Osteocyte (in vitro differentiated cells): ENCODE results near the gene GRIN1. TPM values are rescaled to one million over a fixed set of nuclear protein-coding genes. Genes with fewer than 3 reads are reported as not detected.
A peak's percentile ranks its signal among the peaks of the same experiment; 100 is the strongest.

Source experiments
- DNase-seq: peaks from one replicate; pipeline ENCODE4 v3.0.0; 2021; ENCODE audit warnings: mixed read lengths; ENCODE audit not compliant: unreplicated experiment; ENCODE audit errors: extremely low spot score
- H3K27ac Mint-ChIP-seq: one replicate; pipeline ENCODE4 v1.8.0; 2021; ENCODE audit warnings: mild to moderate bottlenecking, mixed read lengths; ENCODE audit not compliant: unreplicated experiment
- H3K27me3 Mint-ChIP-seq: one replicate; pipeline ENCODE4 v1.8.0; 2021; ENCODE audit warnings: mixed read lengths; ENCODE audit not compliant: unreplicated experiment
- H3K36me3 Mint-ChIP-seq: one replicate; pipeline ENCODE4 v1.8.0; 2021; ENCODE audit warnings: mixed read lengths; ENCODE audit not compliant: unreplicated experiment
- H3K4me1 Mint-ChIP-seq: one replicate; pipeline ENCODE4 v1.8.0; 2021; ENCODE audit warnings: mixed read lengths; ENCODE audit not compliant: unreplicated experiment
- H3K4me3 Mint-ChIP-seq: one replicate; pipeline ENCODE4 v1.8.0; 2021; ENCODE audit warnings: mild to moderate bottlenecking, moderate library complexity, mixed read lengths; ENCODE audit not compliant: unreplicated experiment
- H3K9me3 Mint-ChIP-seq: one replicate; pipeline ENCODE4 v1.8.0; 2021; ENCODE audit warnings: mixed read lengths; ENCODE audit not compliant: unreplicated experiment
- total RNA-seq: library from RNA; stranded (reverse); gene quantifications from 2 replicates; pipeline ENCODE4 v1.2.1, GENCODE V29; 2021
- TF ChIP-seq, protein P1 (sequence below): fragments of 200-600 bp; sonication (generic); IDR thresholded peaks from 2 replicates; pipeline ENCODE4 v1.5.0; 2021; ENCODE audit warnings: antibody characterized with exemption, mild to moderate bottlenecking, moderate library complexity

Gene GRIN1
- total RNA-seq, 1 donor from 2014 or later, result not detected

DNA sequence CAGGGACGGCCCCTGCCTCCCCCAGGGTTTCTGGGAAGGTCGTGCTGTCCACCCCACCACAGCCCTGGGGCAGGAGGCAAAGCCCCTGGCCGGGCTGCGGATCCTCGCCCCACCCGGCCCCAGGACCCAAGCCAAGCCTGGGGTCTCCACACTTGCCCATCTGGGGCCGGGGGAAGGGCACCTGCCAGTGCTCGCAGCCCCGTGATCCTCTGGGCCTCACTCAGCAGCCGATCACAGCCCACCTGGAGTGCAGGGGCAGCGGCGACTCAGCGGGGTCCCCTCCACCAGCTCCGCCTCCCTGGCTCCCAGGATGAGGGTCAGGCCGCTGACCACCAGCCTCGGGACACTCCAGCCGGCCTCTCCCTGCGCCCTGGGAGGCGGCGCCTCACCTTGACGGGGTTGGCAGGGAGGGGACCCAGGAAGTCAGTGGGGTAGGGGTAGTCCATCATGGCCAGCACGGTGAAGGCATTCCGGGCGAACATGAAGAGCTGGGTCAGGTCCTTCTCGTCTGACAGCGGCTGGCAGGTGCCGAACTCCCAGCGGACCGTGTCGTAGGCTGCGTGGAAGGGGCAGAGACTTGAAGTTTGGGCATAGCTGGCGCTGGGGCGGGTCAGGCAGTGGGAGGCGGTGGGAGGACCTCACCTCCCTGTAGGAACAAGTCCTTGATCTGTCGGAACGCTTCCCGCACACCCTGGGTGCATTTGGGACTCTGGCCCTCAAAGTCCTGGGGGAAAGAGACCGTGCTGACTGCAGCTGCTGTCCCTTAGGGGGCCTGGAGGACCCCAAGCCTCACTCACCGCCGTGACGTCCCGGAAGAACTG lies 26.2 kb upstream of the GRIN1 start:
- Mint-ChIP-seq H3K27me3 (no peaks in the 10 kb centered on the region), H3K36me3 (peaks cover 4% of the 10 kb centered on the region), H3K4me3 (peak overlapping the region; percentile 59), H3K4me1 (peaks cover 3% of the 10 kb centered on the region), H3K27ac (no peak overlapping the region), H3K9me3 (no peaks in the 10 kb centered on the region)
- DNase-seq, result no peak
- TF ChIP-seq, protein P1, sequence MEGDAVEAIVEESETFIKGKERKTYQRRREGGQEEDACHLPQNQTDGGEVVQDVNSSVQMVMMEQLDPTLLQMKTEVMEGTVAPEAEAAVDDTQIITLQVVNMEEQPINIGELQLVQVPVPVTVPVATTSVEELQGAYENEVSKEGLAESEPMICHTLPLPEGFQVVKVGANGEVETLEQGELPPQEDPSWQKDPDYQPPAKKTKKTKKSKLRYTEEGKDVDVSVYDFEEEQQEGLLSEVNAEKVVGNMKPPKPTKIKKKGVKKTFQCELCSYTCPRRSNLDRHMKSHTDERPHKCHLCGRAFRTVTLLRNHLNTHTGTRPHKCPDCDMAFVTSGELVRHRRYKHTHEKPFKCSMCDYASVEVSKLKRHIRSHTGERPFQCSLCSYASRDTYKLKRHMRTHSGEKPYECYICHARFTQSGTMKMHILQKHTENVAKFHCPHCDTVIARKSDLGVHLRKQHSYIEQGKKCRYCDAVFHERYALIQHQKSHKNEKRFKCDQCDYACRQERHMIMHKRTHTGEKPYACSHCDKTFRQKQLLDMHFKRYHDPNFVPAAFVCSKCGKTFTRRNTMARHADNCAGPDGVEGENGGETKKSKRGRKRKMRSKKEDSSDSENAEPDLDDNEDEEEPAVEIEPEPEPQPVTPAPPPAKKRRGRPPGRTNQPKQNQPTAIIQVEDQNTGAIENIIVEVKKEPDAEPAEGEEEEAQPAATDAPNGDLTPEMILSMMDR, result no peak

DNA sequence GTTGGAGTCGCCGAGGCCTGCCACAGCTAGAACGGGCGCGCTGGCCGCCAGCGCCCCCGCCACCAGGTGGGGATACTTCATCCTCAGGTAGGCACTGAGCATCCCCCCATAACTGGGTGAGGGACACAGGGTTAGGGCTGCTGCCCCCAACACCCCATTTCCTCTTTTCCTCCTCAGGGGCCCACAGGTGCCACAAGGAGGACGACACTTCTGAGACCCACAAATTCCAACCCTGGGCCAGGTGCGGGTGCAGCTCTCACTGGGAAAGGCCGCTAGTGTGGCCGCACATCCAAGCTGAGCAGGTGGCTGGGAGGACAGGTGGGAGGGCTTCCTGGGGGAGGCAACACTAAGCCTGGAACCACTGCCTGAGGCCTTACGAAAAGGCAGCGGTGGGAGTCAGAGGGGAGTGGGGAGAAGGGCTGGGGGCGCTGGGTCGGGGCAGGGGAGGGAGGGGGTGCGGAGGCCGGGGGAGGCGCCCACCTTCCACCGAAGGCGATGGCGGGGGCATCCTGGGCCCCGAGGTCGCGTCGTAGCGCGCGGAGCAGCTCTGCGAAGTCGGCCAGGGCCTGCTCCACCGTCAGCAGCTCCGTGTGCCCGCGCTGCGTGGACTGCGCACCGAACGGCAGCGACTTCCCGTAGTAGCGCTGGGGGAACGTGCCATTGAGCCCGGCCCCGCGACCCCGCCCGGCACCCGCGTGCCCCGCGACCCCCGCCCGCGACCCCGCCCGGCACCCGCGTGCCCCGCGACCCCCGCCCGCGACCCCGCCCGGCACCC lies 25.4 kb upstream of the GRIN1 start:
- peaks cover 4% of the 10 kb centered on the region for H3K36me3 Mint-ChIP-seq
- H3K4me3 Mint-ChIP-seq, result peak overlapping the region; percentile 59

DNA sequence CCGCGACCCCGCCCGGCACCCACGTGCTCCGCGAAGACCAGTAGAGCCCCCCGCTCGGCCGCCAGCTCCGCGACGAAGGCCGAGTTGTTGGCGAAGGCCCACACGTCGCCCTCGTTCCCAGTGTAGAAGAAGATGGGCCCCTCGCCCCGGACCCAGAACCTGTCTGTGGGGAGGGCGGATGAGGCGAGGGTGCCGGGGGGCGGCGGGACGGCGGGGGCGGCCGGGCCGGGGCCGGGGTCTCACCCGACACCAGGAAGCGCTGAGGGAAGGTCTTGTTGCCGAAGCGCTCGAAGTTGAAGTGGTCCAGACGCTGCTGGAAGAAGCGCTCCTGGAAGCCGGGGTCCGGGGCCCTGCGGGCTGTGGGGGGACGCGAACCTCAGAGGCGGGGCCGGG lies 24.7 kb upstream of the GRIN1 start:
- H3K27me3 Mint-ChIP-seq, result no peaks in the 10 kb centered on the region
- no peaks in the 10 kb centered on the region for H3K9me3 Mint-ChIP-seq
- DNase-seq, result no peak
- TF ChIP-seq, protein P1, result no peak
- peaks cover under 1% of the 10 kb centered on the region for H3K36me3 Mint-ChIP-seq
- no peak overlapping the region for H3K27ac Mint-ChIP-seq
- H3K4me3 Mint-ChIP-seq, result peak overlapping the region; percentile 38
- peaks cover 3% of the 10 kb centered on the region for H3K4me1 Mint-ChIP-seq

More for the DNA sequence above, 25.4 kb upstream of the GRIN1 start:
- no peaks in the 10 kb centered on the region for H3K9me3 Mint-ChIP-seq
- no peaks in the 10 kb centered on the region for H3K27me3 Mint-ChIP-seq
- H3K4me1 Mint-ChIP-seq, result peaks cover 3% of the 10 kb centered on the region
- TF ChIP-seq, protein P1, result no peak
- H3K27ac Mint-ChIP-seq, result no peak overlapping the region
- no peak for DNase-seq

DNA sequence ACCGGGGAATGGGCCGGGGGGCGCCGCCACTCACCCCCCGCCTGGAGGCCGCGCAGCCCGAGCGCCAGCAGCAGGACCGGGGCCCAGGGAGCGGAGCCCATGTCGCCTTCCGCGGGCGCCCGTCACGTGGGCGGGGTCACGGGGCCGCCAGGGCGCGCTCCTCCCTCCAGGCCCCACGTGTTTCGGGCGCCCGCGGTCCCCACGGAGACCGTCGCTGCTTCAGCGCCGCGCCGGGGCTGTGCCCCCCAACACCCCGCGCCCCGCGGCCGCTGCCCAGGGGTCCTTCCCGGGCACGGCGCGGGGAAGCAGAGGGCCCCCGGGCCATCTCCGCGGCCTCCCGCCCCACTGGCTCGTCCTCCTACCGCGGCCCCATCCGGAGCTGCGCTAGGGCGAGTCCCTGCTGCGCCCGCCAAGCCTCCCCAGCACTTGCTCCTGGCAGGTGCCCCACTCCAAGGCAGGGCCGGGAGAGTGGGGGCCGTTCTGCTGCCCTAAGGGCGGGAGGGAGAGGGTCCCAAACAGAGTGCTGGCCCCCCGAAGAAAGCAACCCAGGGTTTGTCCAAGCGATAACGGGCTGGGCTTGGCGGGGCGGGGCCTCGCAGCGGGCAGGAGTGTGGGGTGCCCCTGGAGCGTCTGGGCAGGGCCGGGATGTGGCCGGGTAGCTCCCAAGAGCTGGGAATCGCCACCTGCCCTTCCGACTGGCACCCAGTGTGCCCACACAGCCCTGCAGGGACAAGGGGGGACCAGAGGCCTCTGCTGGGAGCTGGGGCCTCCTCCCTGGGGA lies 24.2 kb upstream of the GRIN1 start, which contains the start of gene DPP7:
Gene DPP7 (minus strand): TSS at position 121 of the 781 bp plus-strand sequence. CDS start 20 bp downstream, at position 101.
- no peak for DNase-seq
- Mint-ChIP-seq H3K4me3 (peak within 1 kb of the TSS; percentile 59), H3K4me1 (peaks cover 3% of the 10 kb centered on the region), H3K27ac (no peak within 1 kb of the TSS), H3K36me3 (no peaks in the 10 kb centered on the region), H3K27me3 (no peaks in the 10 kb centered on the region), H3K9me3 (no peaks in the 10 kb centered on the region)
- TF ChIP-seq, protein P1, result no peak
